Activated CD8-positive, alpha-beta T cell treated with anti-CD3 and anti-CD28 coated beads, Interleukin-2, amount 10 ng/mL, durations not matched to agents 7 days and 5 days (primary cell): Measurements from ENCODE around the gene DDX54. TPM values are rescaled to one million over a fixed set of nuclear protein-coding genes. Genes with fewer than 3 reads are reported as not detected.

Experiments used
- ATAC-seq: fragments of 150-1000 bp; cut with Tn5 transposase; one replicate; pipeline ENCODE4 v1.10.0; 2021; ENCODE audit warnings: moderate library complexity
- CTCF ChIA-PET: fragments of 350-600 bp; sonication (Branson Sonifier 250); formaldehyde crosslinking; loops from one replicate; lab custom pipeline; 2021; ENCODE audit warnings: antibody characterized with exemption; lab: Charles Lee
- POLR2A ChIA-PET: fragments of 350-600 bp; sonication (Branson Sonifier 250); formaldehyde crosslinking; loops from one replicate; lab custom pipeline; 2021; ENCODE audit warnings: antibody characterized with exemption; lab: Charles Lee
- DNase-seq: peaks from one replicate; pipeline ENCODE4 v3.0.0-alpha.2; 2020
- H3K27ac Mint-ChIP-seq: one replicate; pipeline ENCODE4 v1.8.0; 2021; ENCODE audit warnings: mild to moderate bottlenecking, mixed read lengths
- H3K27me3 Mint-ChIP-seq: one replicate; pipeline ENCODE4 v1.8.0; 2021; ENCODE audit warnings: low read depth, mixed read lengths
- H3K36me3 Mint-ChIP-seq: one replicate; pipeline ENCODE4 v1.8.0; 2021; ENCODE audit warnings: low read depth, mixed read lengths
- H3K4me1 Mint-ChIP-seq: one replicate; pipeline ENCODE4 v1.8.0; 2021; ENCODE audit warnings: low read depth, mixed read lengths
- H3K4me3 Mint-ChIP-seq: one replicate; pipeline ENCODE4 v1.8.0; 2021; ENCODE audit warnings: mild to moderate bottlenecking, mixed read lengths
- H3K9me3 Mint-ChIP-seq: one replicate; pipeline ENCODE4 v1.8.0; 2022; ENCODE audit warnings: mixed read lengths; ENCODE audit not compliant: insufficient read depth
- total RNA-seq, 2 experiments: library from RNA; stranded (reverse); gene quantifications; one replicate each; pipeline ENCODE4 v1.2.3, GENCODE V29; 2021

Gene DDX54
- total RNA-seq, 2 experiments from 2014 or later: 79.4 to 82.0 TPM

DNA sequence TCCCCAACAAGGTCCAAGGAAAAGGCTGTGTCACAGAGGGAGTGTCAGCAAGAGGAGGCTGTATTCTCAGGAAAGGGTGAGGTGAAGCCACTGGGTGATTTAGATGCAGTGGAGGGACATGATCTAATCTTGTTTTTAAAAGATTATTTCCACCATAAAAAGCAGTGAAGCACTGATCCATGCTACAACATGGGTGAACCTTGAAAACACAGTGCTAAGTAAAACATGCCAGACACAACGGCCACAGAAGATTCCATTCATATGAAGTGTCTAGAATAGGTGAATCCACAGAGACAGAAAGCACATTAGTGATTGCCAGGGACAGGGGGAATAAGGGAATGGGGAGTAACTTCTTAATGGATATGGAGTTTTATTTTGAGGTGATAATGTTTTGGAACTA, 13.0 kb upstream of the DDX54 start:
- DNase-seq: no peak
- peaks cover 11% of the 10 kb centered on the region for H3K4me1 Mint-ChIP-seq
- ChIA-PET CTCF (interaction anchor here (1.2 to 4.2 kb wide), 2 partner anchors 33 to 227 kb away, joined by 4 to 15 read pairs; no protein-coding TSS in a partner anchor), POLR2A (no interaction called here)
- no peaks in the 10 kb centered on the region for H3K9me3 Mint-ChIP-seq
- no peak overlapping the region for H3K27ac Mint-ChIP-seq
- peaks cover 3% of the 10 kb centered on the region for H3K36me3 Mint-ChIP-seq
- ATAC-seq: no peak
- H3K27me3 Mint-ChIP-seq: no peaks in the 10 kb centered on the region
- no peak overlapping the region for H3K4me3 Mint-ChIP-seq

DNA sequence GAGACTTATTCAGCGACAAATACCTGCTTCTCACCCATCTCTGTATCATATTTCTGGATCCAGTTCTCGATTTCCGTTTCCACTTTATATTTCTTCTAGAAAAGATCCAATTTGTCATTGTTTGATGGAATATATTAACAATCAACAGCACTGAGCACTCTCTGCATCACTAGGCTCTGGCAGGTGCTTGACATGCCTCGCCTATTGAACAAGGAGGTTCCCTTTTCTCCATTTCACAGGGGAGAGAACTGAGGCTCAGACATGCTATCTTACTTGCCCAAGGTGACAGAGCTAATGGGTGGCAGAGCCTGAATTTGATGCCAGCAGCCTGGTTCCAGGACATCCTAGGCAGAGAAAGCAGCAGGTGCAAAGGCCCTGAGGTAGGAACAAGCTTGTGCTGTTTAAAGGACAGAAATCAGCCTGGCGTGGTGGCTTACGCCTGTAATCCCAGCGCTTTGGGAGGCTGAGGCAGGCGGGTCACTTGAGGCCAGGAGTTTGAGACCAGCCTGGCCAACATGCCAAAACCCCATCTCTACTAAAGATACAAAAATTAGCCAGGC, 12.3 kb upstream of the DDX54 start:
- no peak overlapping the region for H3K4me3 Mint-ChIP-seq
- H3K27ac Mint-ChIP-seq: no peak overlapping the region
- DNase-seq (no peak), ATAC-seq (no peak)
- H3K27me3 Mint-ChIP-seq: no peaks in the 10 kb centered on the region
- H3K36me3 Mint-ChIP-seq: peaks cover 3% of the 10 kb centered on the region
- no peaks in the 10 kb centered on the region for H3K9me3 Mint-ChIP-seq
- peaks cover 11% of the 10 kb centered on the region for H3K4me1 Mint-ChIP-seq
- CTCF ChIA-PET: interaction anchor here (0.6 to 4.2 kb wide), 5 partner anchors 10 to 270 kb away, joined by 3 to 15 read pairs (median 4); no protein-coding TSS in a partner anchor
- POLR2A ChIA-PET: interaction anchor here (1.2 kb wide), 1 partner anchor 11 kb away, joined by 3 read pairs; no protein-coding TSS in a partner anchor

DNA sequence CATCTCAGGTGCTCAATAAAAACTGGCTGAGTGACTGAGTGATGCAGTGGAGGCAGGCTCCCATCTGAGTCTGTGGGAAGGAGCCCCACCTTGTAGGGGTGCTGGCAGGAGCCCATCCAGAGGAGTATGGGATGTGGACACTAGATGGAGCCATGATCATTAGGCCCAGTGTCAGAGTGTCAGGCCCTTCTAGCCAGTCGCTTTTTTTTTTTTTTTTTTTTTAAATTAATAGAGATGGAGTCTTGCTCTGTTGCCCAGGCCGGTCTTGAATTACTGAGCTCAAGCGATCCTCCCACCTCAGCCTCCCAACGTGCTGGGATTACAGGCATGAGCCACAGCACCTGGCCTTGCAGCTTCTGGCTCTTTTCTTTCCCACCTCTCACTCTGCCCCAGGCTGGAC, 11.7 kb upstream of the DDX54 start:
- H3K4me3 Mint-ChIP-seq: no peak overlapping the region
- H3K36me3 Mint-ChIP-seq: peaks cover 9% of the 10 kb centered on the region
- peak; percentile 79 for DNase-seq
- no peak overlapping the region for H3K27ac Mint-ChIP-seq
- POLR2A ChIA-PET: interaction anchor here (1.2 kb wide), 1 partner anchor 11 kb away, joined by 3 read pairs; no protein-coding TSS in a partner anchor
- peaks cover 10% of the 10 kb centered on the region for H3K4me1 Mint-ChIP-seq
- no peaks in the 10 kb centered on the region for H3K27me3 Mint-ChIP-seq
- CTCF ChIA-PET: interaction anchor here (0.6 to 4.2 kb wide), 5 partner anchors 10 to 271 kb away, joined by 3 to 15 read pairs (median 4); no protein-coding TSS in a partner anchor
- H3K9me3 Mint-ChIP-seq: no peaks in the 10 kb centered on the region
- peak; percentile 97 for ATAC-seq

DNA sequence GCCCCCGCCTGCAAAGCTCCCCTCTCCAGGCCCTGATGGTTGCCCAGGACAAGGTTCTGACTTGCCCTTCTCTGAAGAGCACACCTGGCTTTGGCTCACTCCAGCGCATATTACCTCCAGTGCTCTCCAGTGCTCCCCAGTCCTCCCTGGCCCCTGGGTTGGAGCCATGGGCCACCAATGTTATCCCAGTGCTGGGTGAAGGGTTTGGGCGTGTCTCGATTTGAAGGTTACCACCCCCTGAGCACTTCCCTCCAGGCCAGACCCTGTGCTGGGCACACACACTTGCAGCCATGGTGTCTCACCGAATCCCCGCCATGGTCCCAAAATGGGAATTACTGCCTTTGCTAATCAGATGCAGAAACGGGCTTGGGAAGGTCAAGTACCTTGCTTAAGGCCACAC, 11.3 kb upstream of the DDX54 start:
- H3K9me3 Mint-ChIP-seq: no peaks in the 10 kb centered on the region
- H3K27ac Mint-ChIP-seq: no peak overlapping the region
- no peaks in the 10 kb centered on the region for H3K27me3 Mint-ChIP-seq
- H3K4me1 Mint-ChIP-seq: peaks cover 8% of the 10 kb centered on the region
- peaks cover 11% of the 10 kb centered on the region for H3K36me3 Mint-ChIP-seq
- no peak for DNase-seq
- CTCF ChIA-PET: interaction anchor here (0.9 to 4.2 kb wide), 3 partner anchors 11 to 229 kb away, joined by 3 to 15 read pairs (median 4); no protein-coding TSS in a partner anchor
- POLR2A ChIA-PET: interaction anchor here (1.2 kb wide), 1 partner anchor 12 kb away, joined by 3 read pairs; no protein-coding TSS in a partner anchor
- no peak for ATAC-seq
- no peak overlapping the region for H3K4me3 Mint-ChIP-seq

DNA sequence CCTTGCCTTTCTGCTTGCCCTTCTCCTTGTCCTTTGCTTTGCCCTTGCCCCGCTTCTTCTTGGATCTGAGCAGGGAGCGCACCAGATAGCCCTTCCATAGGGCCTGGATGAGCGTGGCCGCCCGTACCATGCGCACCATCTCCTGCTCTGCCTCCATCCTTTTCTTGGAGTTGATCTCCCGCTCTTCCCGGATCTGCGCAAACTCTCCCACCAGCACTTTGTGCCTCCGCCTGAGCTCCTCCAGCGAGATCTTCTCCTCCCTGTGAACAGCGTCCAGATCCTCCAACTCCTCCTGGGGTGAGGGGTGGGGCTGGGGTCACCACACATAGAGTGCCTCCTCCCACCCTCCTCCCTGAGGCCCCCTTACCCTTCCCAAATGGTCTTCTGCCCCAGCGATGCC, 10.3 kb upstream of the DDX54 start:
- no peak overlapping the region for H3K27ac Mint-ChIP-seq
- DNase-seq (no peak), ATAC-seq (no peak)
- no peak overlapping the region for H3K4me3 Mint-ChIP-seq
- peaks cover 7% of the 10 kb centered on the region for H3K4me1 Mint-ChIP-seq
- no peaks in the 10 kb centered on the region for H3K27me3 Mint-ChIP-seq
- H3K36me3 Mint-ChIP-seq: peaks cover 15% of the 10 kb centered on the region
- ChIA-PET POLR2A (interaction anchor here (1.8 kb wide), 1 partner anchor 10 kb away, joined by 5 read pairs; the partner anchor contains the start of genes DDX54 and RITA1), CTCF (interaction anchor here (1.1 to 1.3 kb wide), 3 partner anchors 12 to 229 kb away, joined by 4 to 6 read pairs (median 4); partner anchors contain the start of gene TPCN1)
- H3K9me3 Mint-ChIP-seq: no peaks in the 10 kb centered on the region

DNA sequence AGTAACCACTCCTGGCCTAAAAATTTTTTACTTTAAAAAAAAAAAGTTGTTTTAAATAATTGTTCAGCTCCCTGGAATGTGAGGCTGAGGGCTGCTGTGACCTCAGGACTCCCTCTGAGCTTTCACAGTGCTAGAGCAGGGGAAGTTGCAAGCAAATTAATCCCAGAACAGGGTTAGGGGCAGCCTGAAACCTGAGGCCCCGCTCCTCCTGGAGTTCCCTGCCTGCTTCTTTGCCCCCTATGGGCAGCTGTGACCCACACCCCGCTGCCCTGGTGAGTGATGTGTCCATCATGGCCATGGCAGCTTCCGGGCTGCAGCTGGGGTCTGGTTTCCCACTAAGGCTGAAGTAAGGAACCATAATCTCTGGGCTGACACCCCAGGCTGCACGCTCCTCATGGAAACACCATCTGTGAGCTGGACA, 9.7 kb upstream of the DDX54 start:
- Mint-ChIP-seq H3K36me3 (peaks cover 17% of the 10 kb centered on the region), H3K4me1 (peaks cover 9% of the 10 kb centered on the region), H3K27me3 (no peaks in the 10 kb centered on the region), H3K4me3 (no peak overlapping the region), H3K27ac (no peak overlapping the region), H3K9me3 (no peaks in the 10 kb centered on the region)
- DNase-seq: no peak
- CTCF ChIA-PET: interaction anchor here (1.1 to 1.3 kb wide), 4 partner anchors 13 to 230 kb away, joined by 3 to 6 read pairs (median 4); partner anchors contain the start of gene TPCN1
- POLR2A ChIA-PET: interaction anchor here (1.8 kb wide), 1 partner anchor 10 kb away, joined by 5 read pairs; the partner anchor contains the start of genes DDX54 and RITA1
- ATAC-seq: no peak

DNA sequence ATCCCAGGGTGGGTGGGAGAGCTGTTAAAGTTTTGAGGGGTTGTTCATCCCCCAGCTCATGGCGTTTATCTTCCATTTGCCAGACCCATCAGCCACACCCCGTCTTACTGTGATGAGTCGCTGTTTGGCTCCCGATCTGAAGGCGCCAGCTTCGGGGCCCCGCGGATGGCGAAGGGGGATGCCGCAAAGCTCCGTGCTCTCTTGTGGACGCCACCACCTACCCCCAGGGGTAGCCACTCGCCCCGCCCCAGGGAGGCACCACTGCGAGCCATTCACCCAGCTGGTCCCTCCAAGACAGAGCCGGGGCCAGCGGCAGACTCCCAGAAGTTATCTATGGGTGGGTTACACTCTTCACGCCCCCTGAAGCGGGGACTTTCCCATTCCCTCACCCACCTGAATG, 5.9 kb upstream of the DDX54 start:
- ChIA-PET CTCF (no interaction called here), POLR2A (no interaction called here)
- DNase-seq: no peak
- no peaks in the 10 kb centered on the region for H3K9me3 Mint-ChIP-seq
- no peak overlapping the region for H3K4me3 Mint-ChIP-seq
- peaks cover 38% of the 10 kb centered on the region for H3K36me3 Mint-ChIP-seq
- ATAC-seq: no peak
- H3K27me3 Mint-ChIP-seq: no peaks in the 10 kb centered on the region
- H3K4me1 Mint-ChIP-seq: peaks cover 17% of the 10 kb centered on the region
- no peak overlapping the region for H3K27ac Mint-ChIP-seq

DNA sequence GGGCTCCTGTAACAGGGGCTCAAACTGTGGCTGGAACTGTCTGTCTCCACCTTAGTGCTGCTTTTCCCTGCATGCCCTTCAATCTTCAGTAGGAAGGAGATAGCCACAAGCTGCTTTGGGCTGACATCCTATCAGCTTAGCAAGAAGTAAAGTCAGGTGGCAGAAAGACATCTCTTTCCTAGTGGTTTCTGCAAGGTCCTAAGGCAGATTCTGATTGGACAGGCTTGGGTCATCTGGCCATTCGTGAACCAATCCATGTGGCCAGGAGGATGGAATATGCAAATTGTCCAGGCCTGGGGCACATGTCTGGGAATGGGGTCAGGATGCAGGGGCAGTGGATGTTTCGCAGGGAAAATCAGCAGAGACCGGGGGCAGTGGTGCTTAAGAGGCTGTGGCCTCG, 5.5 kb upstream of the DDX54 start:
- no peak for ATAC-seq
- CTCF ChIA-PET: no interaction called here
- no peak overlapping the region for H3K4me3 Mint-ChIP-seq
- peaks cover 20% of the 10 kb centered on the region for H3K4me1 Mint-ChIP-seq
- no peaks in the 10 kb centered on the region for H3K27me3 Mint-ChIP-seq
- DNase-seq: no peak
- H3K9me3 Mint-ChIP-seq: no peaks in the 10 kb centered on the region
- POLR2A ChIA-PET: no interaction called here
- peaks cover 41% of the 10 kb centered on the region for H3K36me3 Mint-ChIP-seq
- no peak overlapping the region for H3K27ac Mint-ChIP-seq

DNA sequence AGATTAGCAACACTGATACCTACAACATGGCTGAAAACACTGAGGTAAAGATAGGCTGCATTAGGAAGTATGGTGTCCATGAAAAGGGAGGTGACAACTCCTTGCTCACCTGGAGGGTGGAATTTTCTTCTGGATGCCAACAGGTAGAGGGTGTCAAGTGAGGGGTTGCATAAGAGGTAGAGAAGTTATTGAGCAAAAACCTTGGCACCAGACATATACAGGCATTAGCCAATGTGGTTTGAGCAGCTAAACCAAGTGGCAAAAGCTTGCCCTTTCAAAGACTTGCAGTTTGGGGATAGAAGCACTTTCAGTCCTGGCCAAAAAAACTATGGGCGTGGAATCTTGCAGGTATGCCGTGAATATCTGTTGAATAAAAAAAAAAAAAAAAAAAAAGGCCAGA, 4.1 kb upstream of the DDX54 start:
- Mint-ChIP-seq H3K27ac (no peak overlapping the region), H3K4me3 (no peak overlapping the region), H3K9me3 (no peaks in the 10 kb centered on the region), H3K36me3 (peaks cover 41% of the 10 kb centered on the region), H3K4me1 (peaks cover 20% of the 10 kb centered on the region), H3K27me3 (no peaks in the 10 kb centered on the region)
- POLR2A ChIA-PET: interaction anchor here (0.7 kb wide), 1 partner anchor 37 kb away, joined by 3 read pairs; no protein-coding TSS in a partner anchor
- ATAC-seq (no peak), DNase-seq (no peak)
- CTCF ChIA-PET: no interaction called here

DNA sequence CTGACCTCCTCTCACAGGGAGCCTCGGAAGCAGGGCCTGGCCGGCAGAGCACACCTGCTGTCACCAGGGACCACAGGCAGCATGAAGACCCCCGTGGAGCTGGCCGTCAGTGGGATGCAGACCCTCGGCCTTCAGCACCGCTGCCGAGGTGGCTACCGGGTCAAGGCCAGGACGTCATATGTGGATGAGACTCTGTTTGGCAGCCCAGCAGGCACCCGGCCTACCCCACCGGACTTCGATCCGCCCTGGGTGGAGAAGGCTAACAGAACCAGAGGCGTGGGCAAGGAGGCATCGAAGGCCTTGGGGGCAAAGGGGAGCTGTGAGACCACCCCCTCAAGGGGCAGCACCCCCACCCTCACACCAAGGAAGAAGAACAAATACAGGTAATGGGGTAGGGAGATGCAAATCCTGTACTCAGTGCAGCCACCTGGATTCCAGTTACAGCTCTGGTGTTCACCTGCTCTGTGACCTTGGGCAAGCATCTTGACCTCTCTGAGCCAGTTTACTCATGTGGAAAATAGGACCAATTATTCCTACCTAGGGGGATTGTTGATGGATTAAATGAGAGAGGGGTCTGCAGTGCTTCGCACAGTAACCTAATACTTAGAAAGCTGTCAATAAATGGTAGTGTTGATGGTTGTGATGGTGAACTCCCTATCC, 1.5 kb upstream of the DDX54 start:
- ChIA-PET POLR2A (interaction anchor here (1.3 to 2.2 kb wide), 4 partner anchors 18 to 280 kb away, joined by 3 to 10 read pairs (median 5); partner anchors contain the start of genes OAS1 and OAS2), CTCF (interaction anchor here (1.7 to 2.0 kb wide), 2 partner anchors 13 to 32 kb away, joined by 5 to 7 read pairs; no protein-coding TSS in a partner anchor)
- H3K9me3 Mint-ChIP-seq: no peaks in the 10 kb centered on the region
- peaks cover 35% of the 10 kb centered on the region for H3K4me1 Mint-ChIP-seq
- no peak for ATAC-seq
- H3K27me3 Mint-ChIP-seq: no peaks in the 10 kb centered on the region
- peak overlapping the region; percentile 97 for H3K4me3 Mint-ChIP-seq
- DNase-seq: no peak
- peak overlapping the region; percentile 98 for H3K27ac Mint-ChIP-seq
- H3K36me3 Mint-ChIP-seq: peaks cover 39% of the 10 kb centered on the region

DNA sequence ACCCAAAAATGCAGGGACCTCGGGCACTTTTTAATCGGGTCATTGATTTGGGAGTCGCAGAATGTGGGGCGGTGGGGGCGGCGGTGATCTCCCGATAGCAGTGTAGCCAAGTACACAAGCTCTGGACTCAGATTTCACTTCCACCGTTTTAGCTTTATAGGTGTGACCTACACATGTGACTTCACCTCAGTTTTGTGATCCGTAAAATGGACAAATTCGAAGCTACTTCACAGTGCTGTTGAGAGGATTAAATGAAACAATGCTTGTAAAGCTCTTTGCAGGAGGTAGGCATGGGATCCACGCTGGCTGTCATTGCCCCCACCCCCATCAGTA, 721 bp upstream of the DDX54 start:
- no peak for ATAC-seq
- DNase-seq: no peak
- Mint-ChIP-seq H3K4me3 (peak overlapping the region; percentile 97), H3K27ac (peak overlapping the region; percentile 98), H3K4me1 (peaks cover 35% of the 10 kb centered on the region), H3K9me3 (no peaks in the 10 kb centered on the region), H3K27me3 (no peaks in the 10 kb centered on the region), H3K36me3 (peaks cover 40% of the 10 kb centered on the region)
- ChIA-PET CTCF (interaction anchor here (0.8 to 2.0 kb wide), 3 partner anchors 12 to 32 kb away, joined by 3 to 7 read pairs (median 5); no protein-coding TSS in a partner anchor), POLR2A (interaction anchor here (0.6 to 2.2 kb wide), 9 partner anchors 9 to 279 kb away, joined by 3 to 12 read pairs (median 5); partner anchors contain the start of genes OAS1 and OAS2)
